SK-N-MC (cell line): ENCODE results near the gene ZNF530.

Experiments
- EZH2 ChIP-seq: fragments of 200-600 bp; sonication (generic); IDR thresholded peaks from one replicate; pipeline ENCODE4 v1.6.1; 2017; ENCODE audit warnings: antibody characterized with exemption
- FOXP2 ChIP-seq: optimal IDR thresholded peaks from 2 replicates; pipeline ENCODE3; 2011; ENCODE audit warnings: mild to moderate bottlenecking, moderate library complexity; ENCODE audit not compliant: insufficient read depth; ENCODE audit errors: extremely low read length, control extremely low read depth
- POLR2AphosphoS5 ChIP-seq: IDR thresholded peaks from 2 replicates; pipeline ENCODE4 v1.6.1; 2012; ENCODE audit warnings: mild to moderate bottlenecking, low read depth, low read length, borderline replicate concordance

DNA sequence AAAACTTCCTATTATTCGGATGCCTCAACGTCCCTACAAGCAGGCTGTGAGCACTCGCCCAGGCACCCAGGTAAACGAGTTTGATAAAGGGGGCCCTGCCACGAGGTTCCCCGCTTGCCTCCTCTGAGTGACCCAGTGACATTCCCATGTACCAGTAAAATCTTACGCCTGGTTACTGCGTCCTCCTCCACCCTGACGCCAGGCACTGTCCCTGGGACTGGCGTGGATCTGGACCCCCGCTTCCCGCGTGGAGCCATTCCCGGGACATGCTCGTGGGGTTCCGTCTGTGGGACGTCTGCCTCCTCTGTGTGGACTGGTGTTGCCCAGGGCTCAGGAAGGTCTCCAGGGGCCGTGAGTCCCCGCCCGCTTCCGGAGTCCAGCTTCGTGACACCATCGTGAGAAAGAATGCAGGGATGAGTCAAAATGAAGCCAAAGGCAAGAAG lies 39.6 kb upstream of the ZNF530 start:
- TF ChIP-seq EZH2, result no peak
- TF ChIP-seq POLR2AphosphoS5, result no peak
- TF ChIP-seq FOXP2, result no peak
